Fibroblast of lung (primary cell): Measurements from ENCODE around the gene VSTM2A.

Experiments
- CTCF ChIP-seq, 2 donors: IDR thresholded peaks in 1 of 2; conservative IDR thresholded peaks in 1 of 2; 1 replicate in 1 of 2; 2 replicates in 1 of 2; pipeline ENCODE4 v1.5.1; 2011 to 2012; ENCODE audit warnings: low read length in 2 of 2, control low read depth in 1 of 2, inconsistent platforms in 1 of 2, low read depth in 1 of 2, mild to moderate bottlenecking in 1 of 2
- EZH2 ChIP-seq: IDR thresholded peaks from 2 replicates; pipeline ENCODE4 v1.5.1; 2012; ENCODE audit warnings: low read length, control low read depth, mild to moderate bottlenecking; ENCODE audit errors: missing control alignments

GRCh38 chr7:54546986-54547314 lies 4.8 kb downstream of the VSTM2A start:
- TF ChIP-seq CTCF (conservative IDR thresholded peaks at IDR 0.05 in 1 of 2, IDR thresholded peaks at IDR 0.05 in 1 of 2; ENCODE audit: low read depth in 1 of 2, low read length in 2 of 2) (no peak), EZH2 (no peak)
